Fibroblast of lung (primary cell): Measurements from ENCODE around the gene APOBEC3H. TPM values are rescaled to one million over a fixed set of nuclear protein-coding genes. Genes with fewer than 3 reads are reported as not detected.

Experiments used
- DNase-seq, 2 donors: peaks; one replicate each; pipeline versions ENCODE4 v3.0.0 to v3.0.0-alpha.2; 2010; ENCODE audit warnings: low read depth in 2 of 2
- H2AFZ ChIP-seq: 2 replicates; pipeline ENCODE4 v1.5.1; 2012; ENCODE audit warnings: low read length, control low read depth, inconsistent platforms
- H3K27ac ChIP-seq: 2 replicates; pipeline ENCODE4 v1.5.1; 2011; ENCODE audit warnings: low read length, control low read depth; ENCODE audit not compliant: insufficient read depth
- H3K27me3 ChIP-seq: 2 replicates; pipeline ENCODE4 v1.5.1; 2011; ENCODE audit warnings: mild to moderate bottlenecking, low read length; ENCODE audit not compliant: control insufficient read depth, insufficient read depth
- H3K36me3 ChIP-seq: 2 replicates; pipeline ENCODE4 v1.5.1; 2011; ENCODE audit warnings: low read length; ENCODE audit not compliant: control insufficient read depth, insufficient read depth
- H3K4me1 ChIP-seq: 2 replicates; pipeline ENCODE4 v1.5.1; 2011; ENCODE audit warnings: low read length; ENCODE audit not compliant: control insufficient read depth, insufficient read depth; ENCODE audit errors: extremely low read depth
- H3K4me2 ChIP-seq: 2 replicates; pipeline ENCODE4 v1.5.1; 2011; ENCODE audit warnings: low read length, control low read depth; ENCODE audit not compliant: insufficient read depth; ENCODE audit errors: extremely low read depth
- H3K4me3 ChIP-seq, 4 experiments: fragments of 200-600 bp in 1 of 4; sonication (generic) in 1 of 4; replicated peaks in 1 of 4; 2 replicates each; pipeline ENCODE4 v1.5.1; 2011 to 2016; ENCODE audit warnings: low read length in 4 of 4, low read depth in 3 of 4, mild to moderate bottlenecking in 3 of 4, control low read depth in 2 of 4, inconsistent platforms in 1 of 4, mixed read lengths in 1 of 4; ENCODE audit not compliant: insufficient read depth in 1 of 4; ENCODE audit errors: control extremely low read depth in 1 of 4
- H3K79me2 ChIP-seq: 2 replicates; pipeline ENCODE4 v1.5.1; 2012; ENCODE audit warnings: mild to moderate bottlenecking, low read length, inconsistent platforms; ENCODE audit not compliant: control insufficient read depth, insufficient read depth
- H3K9ac ChIP-seq: 2 replicates; pipeline ENCODE4 v1.5.1; 2011; ENCODE audit warnings: mild to moderate bottlenecking, low read length, control low read depth; ENCODE audit not compliant: insufficient read depth
- H3K9me3 ChIP-seq: 2 replicates; pipeline ENCODE4 v1.5.1; 2012; ENCODE audit warnings: low read depth, low read length; ENCODE audit not compliant: control insufficient read depth, insufficient read depth
- H4K20me1 ChIP-seq: 2 replicates; pipeline ENCODE4 v1.5.1; 2011; ENCODE audit warnings: low read length; ENCODE audit not compliant: control insufficient read depth, insufficient read depth; ENCODE audit errors: extremely low read depth
- CTCF ChIP-seq, 2 donors: IDR thresholded peaks in 1 of 2; conservative IDR thresholded peaks in 1 of 2; 1 replicate in 1 of 2; 2 replicates in 1 of 2; pipeline ENCODE4 v1.5.1; 2011 to 2012; ENCODE audit warnings: low read length in 2 of 2, control low read depth in 1 of 2, inconsistent platforms in 1 of 2, low read depth in 1 of 2, mild to moderate bottlenecking in 1 of 2
- EZH2 ChIP-seq: IDR thresholded peaks from 2 replicates; pipeline ENCODE4 v1.5.1; 2012; ENCODE audit warnings: low read length, control low read depth, mild to moderate bottlenecking; ENCODE audit errors: missing control alignments
- polyA plus RNA-seq, 2 donors: library from polyadenylated mRNA; depleted of rRNA in 1 of 2; stranded (reverse) in 1 of 2; unstranded in 1 of 2; fragments of >200 nt; gene quantifications; 2 replicates each; pipeline ENCODE4 v1.2.1, GENCODE V29; 2011 to 2012; ENCODE audit warnings: missing spikeins in 1 of 2
- total RNA-seq: library from RNA; depleted of rRNA; stranded (reverse); fragments of >200 nt; gene quantifications from 2 replicates; pipeline ENCODE4 v1.2.1, GENCODE V29; 2014

APOBEC3H gene
- total and polyA plus RNA-seq, 2 donors (not counting 1 experiment from before 2014, with no cell fraction given) = 0.20 to 1.3 TPM

- H4K20me1 ChIP-seq = no peaks in the 10 kb centered on the region
- no peak for DNase-seq
Measured at GRCh38 chr22:39147335-39148025, 50.4 kb downstream of the APOBEC3H start.

GRCh38 chr22:39148026-39148726, 51.1 kb downstream of the APOBEC3H start:
- H3K4me3 ChIP-seq = no peak overlapping the region
- no peaks in the 10 kb centered on the region for H4K20me1 ChIP-seq
- peaks cover 3% of the 10 kb centered on the region for H3K4me1 ChIP-seq
- no peaks in the 10 kb centered on the region for H3K9me3 ChIP-seq
- no peaks in the 10 kb centered on the region for H3K79me2 ChIP-seq
- H2AFZ ChIP-seq = no peak overlapping the region
- no peak overlapping the region for H3K4me2 ChIP-seq
- no peaks in the 10 kb centered on the region for H3K36me3 ChIP-seq
- no peak for DNase-seq
- no peak overlapping the region for H3K27ac ChIP-seq
- no peak for TF ChIP-seq EZH2
- no peak for TF ChIP-seq CTCF (conservative IDR thresholded peaks at IDR 0.05 in 1 of 2, IDR thresholded peaks at IDR 0.05 in 1 of 2; ENCODE audit: low read depth in 1 of 2, low read length in 2 of 2)
- no peak overlapping the region for H3K9ac ChIP-seq
- H3K27me3 ChIP-seq = peaks cover under 1% of the 10 kb centered on the region

More at GRCh38 chr22:39147335-39148025, 50.4 kb downstream of the APOBEC3H start:
- TF ChIP-seq CTCF (conservative IDR thresholded peaks at IDR 0.05 in 1 of 2, IDR thresholded peaks at IDR 0.05 in 1 of 2; ENCODE audit: low read depth in 1 of 2, low read length in 2 of 2) (no peak), EZH2 (no peak)
- Histone ChIP-seq H3K27ac (no peak overlapping the region), H3K27me3 (no peaks in the 10 kb centered on the region), H3K4me3 (no peak overlapping the region), H3K36me3 (no peaks in the 10 kb centered on the region), H3K79me2 (no peaks in the 10 kb centered on the region), H3K9ac (no peak overlapping the region), H3K9me3 (no peaks in the 10 kb centered on the region), H2AFZ (no peak overlapping the region), H3K4me1 (peaks cover 3% of the 10 kb centered on the region), H3K4me2 (no peak overlapping the region)

GRCh38 chr22:39148727-39149535, 51.9 kb downstream of the APOBEC3H start:
- no peaks in the 10 kb centered on the region for H3K36me3 ChIP-seq
- no peak overlapping the region for H3K9ac ChIP-seq
- TF ChIP-seq CTCF (conservative IDR thresholded peaks at IDR 0.05 in 1 of 2, IDR thresholded peaks at IDR 0.05 in 1 of 2; ENCODE audit: low read depth in 1 of 2, low read length in 2 of 2) (no peak), EZH2 (no peak)
- no peaks in the 10 kb centered on the region for H4K20me1 ChIP-seq
- H3K27me3 ChIP-seq = peaks cover 7% of the 10 kb centered on the region
- no peaks in the 10 kb centered on the region for H3K79me2 ChIP-seq
- no peak overlapping the region for H3K27ac ChIP-seq
- peaks cover 3% of the 10 kb centered on the region for H3K4me1 ChIP-seq
- H3K4me3 ChIP-seq = no peak overlapping the region
- no peak for DNase-seq
- no peak overlapping the region for H2AFZ ChIP-seq
- H3K9me3 ChIP-seq = no peaks in the 10 kb centered on the region
- no peak overlapping the region for H3K4me2 ChIP-seq
